HepG2 (cell line): Measurements from ENCODE around the gene APIP. TPM values are rescaled to one million over a fixed set of nuclear protein-coding genes. Genes with fewer than 3 reads are reported as not detected.

Experiments used
- ARID2 ChIP-seq: sonication (generic); formaldehyde crosslinking; IDR thresholded peaks from 2 replicates; pipeline ENCODE4 v1.8.1; 2022; ENCODE audit warnings: mild to moderate bottlenecking, missing genetic modification reagents, borderline replicate concordance
- DNMT3B ChIP-seq: conservative IDR thresholded peaks from 2 replicates; pipeline ENCODE4 v1.6.1; 2016; ENCODE audit warnings: missing biosample characterization, control low read depth
- GATAD1 ChIP-seq: IDR thresholded peaks from 2 replicates; pipeline ENCODE4 v1.6.1; 2016; ENCODE audit warnings: missing genetic modification reagents, missing compliant biosample characterization
- KMT2B ChIP-seq: IDR thresholded peaks from 2 replicates; pipeline ENCODE4 v1.6.1; 2016; ENCODE audit warnings: missing genetic modification reagents, missing compliant biosample characterization
- NR1H2 ChIP-seq: sonication (generic); formaldehyde crosslinking; IDR thresholded peaks from 2 replicates; pipeline ENCODE4 v1.8.1; 2022; ENCODE audit warnings: low read depth, missing genetic modification reagents, borderline replicate concordance
- ONECUT2 ChIP-seq: sonication (generic); formaldehyde crosslinking; IDR thresholded peaks from 2 replicates; pipeline ENCODE4 v1.4.0; 2020; ENCODE audit warnings: missing genetic modification reagents
- POLR2AphosphoS2 ChIP-seq: IDR thresholded peaks from 2 replicates; pipeline ENCODE4 v1.6.1; 2011; ENCODE audit warnings: low read depth, low read length, improper control_type of control experiment
- RXRB ChIP-seq: IDR thresholded peaks from 2 replicates; pipeline ENCODE4 v1.6.1; 2016; ENCODE audit warnings: borderline replicate concordance, missing genetic modification reagents, missing compliant biosample characterization
- SALL1 ChIP-seq: sonication (generic); formaldehyde crosslinking; IDR thresholded peaks from 2 replicates; pipeline ENCODE4 v1.8.0; 2022; ENCODE audit warnings: mild to moderate bottlenecking, missing genetic modification reagents
- ZKSCAN1 ChIP-seq: fragments of 150-350 bp; IDR thresholded peaks from 2 replicates; pipeline ENCODE4 v1.6.1; 2014; ENCODE audit warnings: low read length
- ZNF7 ChIP-seq: IDR thresholded peaks from 2 replicates; pipeline ENCODE4 v1.6.1; 2016; ENCODE audit warnings: missing biosample characterization, missing genetic modification reagents
- ZNF788 ChIP-seq: sonication (generic); formaldehyde crosslinking; IDR thresholded peaks from 2 replicates; pipeline ENCODE4 v1.5.0; 2020; ENCODE audit warnings: mild to moderate bottlenecking, missing genetic modification reagents, borderline replicate concordance
- ZNF83 ChIP-seq: sonication (generic); formaldehyde crosslinking; IDR thresholded peaks from 2 replicates; pipeline ENCODE4 v1.4.0; 2020; ENCODE audit warnings: missing genetic modification reagents, mild to moderate bottlenecking, borderline replicate concordance
- polyA plus RNA-seq, 8 experiments: library from polyadenylated mRNA; depleted of rRNA in 3 of 8; stranded (reverse) in 7 of 8; unstranded in 1 of 8; fragments of >200 nt; fragmentation: Illumina TruSeq in 4 of 8; extraction: Trizol in 4 of 8; gene quantifications; 2 replicates each; pipeline versions ENCODE4 v1.2.1 to v1.2.3, GENCODE V29; 2011 to 2016; ENCODE audit warnings: low read depth in 4 of 8, missing spikeins in 1 of 8, mixed read lengths in 1 of 8; ENCODE audit not compliant: insufficient read depth in 1 of 8
- total RNA-seq, 5 experiments: library from RNA; depleted of rRNA; stranded (reverse); fragments of >200 nt; fragmentation: Illumina TruSeq; extraction: Trizol; gene quantifications; 2 replicates each; pipeline ENCODE4 v1.2.3, GENCODE V29; 2016; ENCODE audit warnings: low read depth in 1 of 5
- TF ChIP-seq, protein P1 (sequence below): sonication (generic); formaldehyde crosslinking; IDR thresholded peaks from 2 replicates; pipeline ENCODE4 v1.8.1; 2022; ENCODE audit warnings: mild to moderate bottlenecking, missing genetic modification reagents
- TF ChIP-seq, protein P2 (sequence below): sonication (generic); formaldehyde crosslinking; IDR thresholded peaks from 2 replicates; pipeline ENCODE4 v1.5.1; 2020; ENCODE audit warnings: missing genetic modification reagents, mild to moderate bottlenecking, borderline replicate concordance
- TF ChIP-seq, protein P3 (sequence below): IDR thresholded peaks from 2 replicates; pipeline ENCODE4 v1.6.1; 2016; ENCODE audit warnings: mild to moderate bottlenecking
- TF ChIP-seq, protein P4 (sequence below): sonication (generic); formaldehyde crosslinking; IDR thresholded peaks from 2 replicates; pipeline ENCODE4 v1.4.0; 2020; ENCODE audit warnings: mild to moderate bottlenecking, missing genetic modification reagents, borderline replicate concordance
- TF ChIP-seq, protein P5 (sequence below): sonication (generic); IDR thresholded peaks from 2 replicates; pipeline ENCODE4 v1.6.1; 2016; ENCODE audit warnings: low read depth, borderline replicate concordance
- TF ChIP-seq, protein P6 (sequence below): sonication (generic); formaldehyde crosslinking; IDR thresholded peaks from 2 replicates; pipeline ENCODE4 v1.4.0; 2020; ENCODE audit warnings: missing genetic modification reagents; ENCODE audit errors: not compliant biosample characterization

The APIP gene
- total and polyA plus RNA-seq, 2 of the 13 experiments (the other 11 are each of a cell fraction or from before 2014, with no cell fraction given) = 16.9 to 31.0 TPM

DNA sequence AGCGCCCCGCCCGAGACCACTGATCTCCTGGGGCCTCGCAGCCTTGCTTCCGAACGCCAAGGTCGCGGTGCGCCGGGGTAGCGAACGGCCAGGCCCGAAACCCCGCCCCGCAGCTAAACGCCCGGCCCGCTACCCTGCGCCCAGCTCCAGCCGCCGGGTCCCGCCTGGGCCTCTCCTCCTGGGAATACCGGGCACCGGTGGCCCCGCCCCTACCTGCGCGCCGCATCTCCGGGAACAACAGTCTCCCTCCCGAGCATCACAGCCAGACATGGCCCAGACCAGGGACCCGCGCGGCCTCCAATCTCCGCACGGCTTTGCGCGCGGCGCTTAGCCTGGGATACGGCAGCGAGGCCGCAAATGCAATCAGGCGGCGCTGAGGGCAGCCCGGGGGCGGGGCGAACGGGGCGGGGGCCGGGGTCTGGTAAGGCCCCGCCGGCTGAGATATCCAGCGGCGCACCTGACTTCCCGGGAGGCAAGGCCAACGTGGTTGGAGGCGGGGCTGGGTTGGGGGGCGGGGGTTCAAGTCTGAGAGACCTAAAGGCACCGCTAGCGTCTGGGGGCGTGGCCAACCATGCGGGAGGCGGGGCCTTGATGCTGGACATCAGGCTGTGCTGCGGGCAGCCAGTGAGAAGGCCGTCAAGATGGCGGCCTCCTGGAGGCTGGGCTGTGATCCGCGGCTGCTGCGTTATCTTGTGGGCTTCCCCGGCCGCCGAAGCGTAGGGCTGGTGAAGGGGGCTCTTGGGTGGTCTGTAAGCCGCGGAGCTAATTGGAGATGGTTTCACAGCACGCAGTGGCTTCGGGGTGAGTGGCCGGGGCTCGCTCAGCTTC, at the start of gene APIP, which contains the start of gene PDHX (continued):
- TF ChIP-seq, protein P1, sequence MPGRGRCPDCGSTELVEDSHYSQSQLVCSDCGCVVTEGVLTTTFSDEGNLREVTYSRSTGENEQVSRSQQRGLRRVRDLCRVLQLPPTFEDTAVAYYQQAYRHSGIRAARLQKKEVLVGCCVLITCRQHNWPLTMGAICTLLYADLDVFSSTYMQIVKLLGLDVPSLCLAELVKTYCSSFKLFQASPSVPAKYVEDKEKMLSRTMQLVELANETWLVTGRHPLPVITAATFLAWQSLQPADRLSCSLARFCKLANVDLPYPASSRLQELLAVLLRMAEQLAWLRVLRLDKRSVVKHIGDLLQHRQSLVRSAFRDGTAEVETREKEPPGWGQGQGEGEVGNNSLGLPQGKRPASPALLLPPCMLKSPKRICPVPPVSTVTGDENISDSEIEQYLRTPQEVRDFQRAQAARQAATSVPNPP = 0 out of 2 replicates have a peak, but pooled peaks have one; percentile 52
- TF ChIP-seq, protein P2, sequence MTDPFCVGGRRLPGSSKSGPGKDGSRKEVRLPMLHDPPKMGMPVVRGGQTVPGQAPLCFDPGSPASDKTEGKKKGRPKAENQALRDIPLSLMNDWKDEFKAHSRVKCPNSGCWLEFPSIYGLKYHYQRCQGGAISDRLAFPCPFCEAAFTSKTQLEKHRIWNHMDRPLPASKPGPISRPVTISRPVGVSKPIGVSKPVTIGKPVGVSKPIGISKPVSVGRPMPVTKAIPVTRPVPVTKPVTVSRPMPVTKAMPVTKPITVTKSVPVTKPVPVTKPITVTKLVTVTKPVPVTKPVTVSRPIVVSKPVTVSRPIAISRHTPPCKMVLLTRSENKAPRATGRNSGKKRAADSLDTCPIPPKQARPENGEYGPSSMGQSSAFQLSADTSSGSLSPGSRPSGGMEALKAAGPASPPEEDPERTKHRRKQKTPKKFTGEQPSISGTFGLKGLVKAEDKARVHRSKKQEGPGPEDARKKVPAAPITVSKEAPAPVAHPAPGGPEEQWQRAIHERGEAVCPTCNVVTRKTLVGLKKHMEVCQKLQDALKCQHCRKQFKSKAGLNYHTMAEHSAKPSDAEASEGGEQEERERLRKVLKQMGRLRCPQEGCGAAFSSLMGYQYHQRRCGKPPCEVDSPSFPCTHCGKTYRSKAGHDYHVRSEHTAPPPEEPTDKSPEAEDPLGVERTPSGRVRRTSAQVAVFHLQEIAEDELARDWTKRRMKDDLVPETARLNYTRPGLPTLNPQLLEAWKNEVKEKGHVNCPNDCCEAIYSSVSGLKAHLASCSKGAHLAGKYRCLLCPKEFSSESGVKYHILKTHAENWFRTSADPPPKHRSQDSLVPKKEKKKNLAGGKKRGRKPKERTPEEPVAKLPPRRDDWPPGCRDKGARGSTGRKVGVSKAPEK (CRISPR knock-in tag) = 0 out of 2 replicates have a peak, but pooled peaks have one; percentile 11
- TF ChIP-seq KMT2B (CRISPR knock-in tag) (peak; percentile 90), SALL1 (CRISPR knock-in tag) (peak; percentile 86), ONECUT2 (CRISPR knock-in tag) (no peak), ZKSCAN1 (no peak), ZNF7 (CRISPR knock-in tag) (no peak), RXRB (CRISPR knock-in tag) (peak; percentile 30; the same call in 1 of the 2 replicates), GATAD1 (CRISPR knock-in tag) (peak; percentile 80), DNMT3B (CRISPR knock-in tag) (no peak), NR1H2 (no peak), ZNF83 (CRISPR knock-in tag) (peak; percentile 90; the same call in 1 of the 2 replicates), ARID2 (CRISPR knock-in tag) (no peak; the same call in 1 of the 2 replicates), POLR2AphosphoS2 (no peak), ZNF788 (CRISPR knock-in tag) (peak; percentile 93; the same call in 1 of the 2 replicates)
- TF ChIP-seq, protein P3, sequence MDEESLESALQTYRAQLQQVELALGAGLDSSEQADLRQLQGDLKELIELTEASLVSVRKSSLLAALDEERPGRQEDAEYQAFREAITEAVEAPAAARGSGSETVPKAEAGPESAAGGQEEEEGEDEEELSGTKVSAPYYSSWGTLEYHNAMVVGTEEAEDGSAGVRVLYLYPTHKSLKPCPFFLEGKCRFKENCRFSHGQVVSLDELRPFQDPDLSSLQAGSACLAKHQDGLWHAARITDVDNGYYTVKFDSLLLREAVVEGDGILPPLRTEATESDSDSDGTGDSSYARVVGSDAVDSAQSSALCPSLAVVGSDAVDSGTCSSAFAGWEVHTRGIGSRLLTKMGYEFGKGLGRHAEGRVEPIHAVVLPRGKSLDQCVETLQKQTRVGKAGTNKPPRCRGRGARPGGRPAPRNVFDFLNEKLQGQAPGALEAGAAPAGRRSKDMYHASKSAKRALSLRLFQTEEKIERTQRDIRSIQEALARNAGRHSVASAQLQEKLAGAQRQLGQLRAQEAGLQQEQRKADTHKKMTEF (CRISPR knock-in tag) = peak; percentile 91
- TF ChIP-seq, protein P4, sequence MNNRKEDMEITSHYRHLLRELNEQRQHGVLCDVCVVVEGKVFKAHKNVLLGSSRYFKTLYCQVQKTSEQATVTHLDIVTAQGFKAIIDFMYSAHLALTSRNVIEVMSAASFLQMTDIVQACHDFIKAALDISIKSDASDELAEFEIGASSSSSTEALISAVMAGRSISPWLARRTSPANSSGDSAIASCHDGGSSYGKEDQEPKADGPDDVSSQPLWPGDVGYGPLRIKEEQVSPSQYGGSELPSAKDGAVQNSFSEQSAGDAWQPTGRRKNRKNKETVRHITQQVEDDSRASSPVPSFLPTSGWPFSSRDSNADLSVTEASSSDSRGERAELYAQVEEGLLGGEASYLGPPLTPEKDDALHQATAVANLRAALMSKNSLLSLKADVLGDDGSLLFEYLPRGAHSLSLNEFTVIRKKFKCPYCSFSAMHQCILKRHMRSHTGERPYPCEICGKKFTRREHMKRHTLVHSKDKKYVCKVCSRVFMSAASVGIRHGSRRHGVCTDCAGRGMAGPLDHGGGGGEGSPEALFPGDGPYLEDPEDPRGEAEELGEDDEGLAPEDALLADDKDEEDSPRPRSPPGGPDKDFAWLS (CRISPR knock-in tag) = no peak
- TF ChIP-seq, protein P5, sequence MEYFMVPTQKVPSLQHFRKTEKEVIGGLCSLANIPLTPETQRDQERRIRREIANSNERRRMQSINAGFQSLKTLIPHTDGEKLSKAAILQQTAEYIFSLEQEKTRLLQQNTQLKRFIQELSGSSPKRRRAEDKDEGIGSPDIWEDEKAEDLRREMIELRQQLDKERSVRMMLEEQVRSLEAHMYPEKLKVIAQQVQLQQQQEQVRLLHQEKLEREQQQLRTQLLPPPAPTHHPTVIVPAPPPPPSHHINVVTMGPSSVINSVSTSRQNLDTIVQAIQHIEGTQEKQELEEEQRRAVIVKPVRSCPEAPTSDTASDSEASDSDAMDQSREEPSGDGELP = no peak; the same call in 1 of the 2 replicates
- TF ChIP-seq, protein P6, sequence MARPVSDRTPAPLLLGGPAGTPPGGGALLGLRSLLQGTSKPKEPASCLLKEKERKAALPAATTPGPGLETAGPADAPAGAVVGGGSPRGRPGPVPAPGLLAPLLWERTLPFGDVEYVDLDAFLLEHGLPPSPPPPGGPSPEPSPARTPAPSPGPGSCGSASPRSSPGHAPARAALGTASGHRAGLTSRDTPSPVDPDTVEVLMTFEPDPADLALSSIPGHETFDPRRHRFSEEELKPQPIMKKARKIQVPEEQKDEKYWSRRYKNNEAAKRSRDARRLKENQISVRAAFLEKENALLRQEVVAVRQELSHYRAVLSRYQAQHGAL (CRISPR knock-in tag) = peak; percentile 45
